Fibroblast of upper back skin (primary cell): ENCODE measurements around the gene LRP2BP.

Experiments used
- DNase-seq: peaks from one replicate; pipeline ENCODE4 v3.0.0-alpha.2; 2013

LRP2BP gene

DNA sequence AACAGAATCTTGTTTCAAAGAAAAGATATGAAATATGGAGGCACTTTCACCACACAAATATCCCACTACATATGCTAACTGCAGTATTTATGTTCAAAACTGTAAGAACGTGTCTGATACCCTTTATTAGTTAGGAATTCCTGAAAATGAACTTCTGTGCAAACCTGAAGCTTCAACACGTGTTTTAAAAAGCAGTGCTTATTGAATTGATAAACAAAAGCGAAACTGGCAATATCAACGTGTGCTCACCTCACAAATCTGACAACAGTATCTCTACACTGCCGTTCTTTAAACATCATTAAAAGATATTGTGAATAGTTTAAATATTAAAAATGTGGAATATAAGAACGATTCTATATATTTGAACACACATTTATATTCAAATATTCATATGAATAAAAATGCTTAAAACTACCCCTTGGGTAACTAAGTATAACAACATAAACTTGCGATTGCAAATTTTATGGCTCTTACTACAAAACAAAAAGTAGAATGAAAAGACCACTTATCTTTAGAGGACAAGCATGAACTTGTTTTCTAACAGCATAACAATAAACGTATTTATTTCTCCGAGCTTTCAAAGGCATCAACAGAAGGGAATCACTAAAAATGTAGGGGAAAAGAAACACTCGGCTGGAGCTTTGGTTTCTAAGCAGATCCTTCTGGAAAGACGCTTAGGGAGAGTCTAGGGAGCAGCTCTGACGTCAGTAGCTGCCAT is at the start of gene LRP2BP:
Gene LRP2BP (minus strand): TSS at position 687 of the 718 bp plus-strand sequence. CDS start 17,738 bp downstream, outside the sequence.
- DNase-seq = no peak

DNA sequence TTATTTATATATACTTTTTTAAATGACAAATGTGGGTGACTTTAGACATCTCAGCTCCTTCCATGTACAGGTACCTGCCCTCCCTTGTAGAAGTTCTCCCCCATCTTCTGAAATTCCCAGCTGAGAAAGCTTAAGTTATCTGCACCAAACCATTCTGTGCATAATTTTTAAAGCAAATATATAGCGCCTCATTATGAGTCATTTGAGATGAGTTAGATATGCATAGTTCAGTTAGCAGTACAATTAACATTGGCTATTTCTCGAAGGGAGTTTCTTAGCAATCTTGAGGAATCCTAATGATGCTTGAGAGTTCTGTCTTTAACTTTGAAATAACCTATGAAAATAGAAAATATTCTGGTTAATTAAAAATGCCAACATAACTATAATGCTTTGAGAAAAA is 49.5 kb upstream of the LRP2BP start:
- no peak for DNase-seq

GRCh38 chr4:185441479-185441878 is 45.8 kb upstream of the LRP2BP start:
- no peak for DNase-seq

DNA sequence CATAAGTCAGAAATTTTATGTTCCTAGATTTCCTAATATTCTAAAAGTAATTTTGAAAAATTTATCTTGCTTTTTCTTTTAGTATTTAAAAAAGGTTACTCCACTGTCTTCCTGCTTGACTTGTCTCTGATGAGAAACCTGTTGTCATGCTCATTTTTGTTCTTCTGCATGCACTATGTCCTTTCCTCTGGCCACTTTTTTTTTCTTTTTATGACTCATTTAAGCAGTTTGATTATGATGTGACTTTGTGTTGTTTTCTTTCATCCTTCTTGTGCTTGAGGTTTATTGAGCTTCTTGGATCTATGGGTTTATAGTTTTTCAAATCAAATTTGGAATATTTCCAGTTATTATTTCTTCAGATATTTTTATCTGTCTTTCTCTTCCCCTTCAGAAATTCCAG is 42.1 kb upstream of the LRP2BP start:
- no peak for DNase-seq

DNA sequence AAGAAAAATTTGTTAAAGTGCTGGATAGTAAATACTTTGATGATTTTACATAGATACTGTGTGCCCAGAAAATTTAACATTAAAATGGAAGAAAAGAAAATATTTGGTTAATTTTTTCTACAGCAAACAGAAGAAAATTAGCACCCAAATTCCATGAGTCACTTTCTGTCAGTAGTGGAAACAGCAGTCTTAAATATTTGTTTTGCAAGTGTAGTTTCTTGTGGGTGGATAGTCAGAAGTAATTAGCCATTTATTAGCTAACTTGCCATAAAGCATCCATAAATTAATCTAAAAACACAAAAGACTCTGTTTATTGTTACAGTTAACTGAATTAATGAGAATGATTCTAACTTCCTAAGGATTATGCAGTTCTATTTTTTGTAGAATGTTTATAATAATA is 39.7 kb upstream of the LRP2BP start:
- no peak for DNase-seq

DNA sequence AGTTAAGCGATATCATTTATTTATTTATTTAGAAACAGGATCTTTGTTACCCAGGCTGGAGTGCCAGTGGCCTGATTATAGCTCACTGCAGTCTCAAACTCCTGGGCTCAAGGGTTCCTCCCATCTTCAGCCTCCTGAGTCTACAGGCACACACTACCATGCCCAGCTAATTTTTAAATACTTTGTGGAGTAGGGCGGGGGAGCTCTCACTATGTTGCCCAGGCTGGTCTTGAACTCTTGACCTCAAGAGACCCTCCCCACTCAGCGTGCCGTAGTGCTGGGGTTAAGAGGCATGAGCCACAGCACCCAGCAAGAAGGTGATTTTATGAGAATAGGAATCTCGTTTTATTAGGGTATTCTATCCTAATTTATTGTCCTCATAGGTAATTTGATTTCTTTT is 33.9 kb upstream of the LRP2BP start:
- DNase-seq = no peak

- DNase-seq = no peak
Observed at GRCh38 chr4:185426960-185427688, 31.4 kb upstream of the LRP2BP start.

DNA sequence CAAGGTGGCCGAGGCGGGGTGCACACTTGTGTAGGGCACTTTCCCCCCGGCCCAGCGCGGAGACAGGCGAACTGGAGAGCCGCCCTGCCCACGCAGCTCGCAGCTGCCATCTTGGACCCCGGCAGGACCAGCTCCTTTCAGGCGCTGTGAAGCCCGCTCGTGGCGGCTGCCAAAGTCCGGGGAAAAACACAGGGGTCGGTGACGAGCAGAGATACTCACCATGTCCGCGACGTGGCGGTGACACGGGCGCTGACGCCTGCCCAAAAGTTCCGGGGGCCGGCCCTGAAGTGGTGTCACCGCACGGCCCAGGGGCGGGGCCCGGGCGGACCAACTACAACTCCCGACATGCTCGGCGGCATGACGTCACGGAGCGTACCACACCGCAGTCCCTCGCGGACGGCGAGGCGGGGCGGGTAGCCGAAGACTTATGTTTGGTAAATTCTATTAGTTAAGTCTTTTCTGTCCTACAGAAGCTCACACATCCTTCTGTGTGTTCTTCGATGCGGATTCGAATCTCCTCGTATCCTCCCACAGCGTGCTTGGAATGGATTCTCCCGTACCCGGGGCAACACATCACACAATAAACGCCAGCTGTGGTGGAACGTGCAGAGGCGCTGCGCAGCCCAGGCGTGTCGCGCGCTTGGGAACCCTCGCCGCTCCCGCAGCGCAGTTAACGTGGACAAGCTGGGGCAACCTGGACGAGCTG is 30.1 kb upstream of the LRP2BP start, which contains the start of gene UFSP2:
Gene UFSP2 (minus strand): TSS at position 318 of the 706 bp plus-strand sequence. CDS start 96 bp downstream, at position 222.
- peak; percentile 84 for DNase-seq

GRCh38 chr4:185424905-185425646 is 29.4 kb upstream of the LRP2BP start:
- DNase-seq = no peak

- peak; percentile 74 for DNase-seq
Observed at GRCh38 chr4:185421366-185422124, 25.8 kb upstream of the LRP2BP start.

DNA sequence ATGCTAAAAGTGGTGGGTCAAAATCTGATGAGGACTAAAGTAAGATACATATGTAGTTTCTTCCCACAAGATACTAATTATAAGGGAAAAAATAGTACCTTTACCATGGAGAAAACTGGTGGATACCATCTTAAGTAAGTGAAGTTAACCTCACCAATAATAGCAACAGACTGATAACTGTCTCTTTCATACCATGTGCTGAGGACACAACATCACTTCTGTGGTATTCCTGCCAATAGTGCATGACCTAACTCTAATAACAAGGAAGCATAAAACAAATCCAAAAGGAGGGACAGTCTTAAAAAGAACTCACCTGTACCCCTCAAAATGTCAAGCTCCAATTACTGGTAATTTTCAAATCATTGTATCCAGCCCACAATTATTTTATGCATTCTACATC is 21.2 kb upstream of the LRP2BP start:
- DNase-seq = no peak

- no peak for DNase-seq
Observed at GRCh38 chr4:185412412-185412811, 16.7 kb upstream of the LRP2BP start.

DNA sequence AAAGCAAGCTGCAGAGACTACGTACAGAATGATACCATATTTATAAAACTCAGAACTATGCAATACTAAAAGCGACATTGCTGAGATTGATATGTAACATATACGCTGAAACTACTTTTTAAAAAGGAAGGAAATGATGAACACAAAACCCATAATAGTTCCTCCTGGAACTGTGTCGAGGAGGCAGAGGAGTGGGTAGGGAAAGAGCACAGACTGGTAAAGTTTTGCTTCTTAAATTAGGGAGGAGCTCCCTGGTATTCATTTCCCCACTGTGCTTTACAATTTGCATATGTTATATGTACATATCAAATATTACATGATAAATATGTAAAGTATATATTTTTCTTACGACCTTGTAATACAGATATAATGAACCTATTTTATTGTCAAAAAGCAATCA is 16.1 kb upstream of the LRP2BP start:
- no peak for DNase-seq

- DNase-seq = no peak
Observed at GRCh38 chr4:185408432-185408831, 12.7 kb upstream of the LRP2BP start.

- no peak for DNase-seq
Observed at GRCh38 chr4:185405296-185405999, 9.7 kb upstream of the LRP2BP start.

DNA sequence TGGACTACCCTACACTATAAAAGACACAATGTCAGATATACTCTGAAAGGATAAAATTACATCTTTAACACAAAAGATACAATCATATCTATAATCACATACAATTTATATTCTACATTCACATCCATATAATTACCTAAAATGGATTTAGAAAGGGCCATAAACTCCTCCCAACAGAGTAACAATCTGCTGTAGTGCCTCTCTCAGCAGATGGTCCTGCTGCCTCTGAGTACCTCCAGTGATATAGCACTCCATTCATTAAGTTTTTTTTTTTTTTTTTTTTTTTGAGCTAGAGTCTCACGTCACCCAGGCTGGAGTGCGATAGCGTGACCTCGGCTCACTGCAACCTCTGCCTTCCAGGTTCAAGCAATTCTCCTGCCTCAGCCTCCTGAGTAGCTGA is 8.3 kb upstream of the LRP2BP start:
- no peak for DNase-seq

DNA sequence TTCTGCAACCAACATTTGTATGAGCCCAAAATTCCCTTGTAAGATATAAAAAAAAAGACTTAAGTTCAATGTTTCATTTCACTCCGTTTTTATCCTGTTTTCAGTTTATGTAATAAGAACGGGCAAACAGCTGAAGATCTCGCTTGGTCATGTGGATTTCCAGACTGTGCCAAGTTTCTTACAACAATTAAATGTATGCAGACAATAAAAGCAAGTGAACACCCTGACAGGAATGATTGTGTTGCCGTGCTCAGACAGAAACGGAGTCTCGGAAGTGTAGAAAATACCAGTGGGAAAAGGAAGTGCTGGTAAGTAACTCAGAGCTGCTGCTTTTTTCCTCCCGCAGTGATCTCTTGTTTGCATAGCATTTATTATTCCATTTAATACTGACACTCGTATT is 3.7 kb upstream of the LRP2BP start:
- no peak for DNase-seq

DNA sequence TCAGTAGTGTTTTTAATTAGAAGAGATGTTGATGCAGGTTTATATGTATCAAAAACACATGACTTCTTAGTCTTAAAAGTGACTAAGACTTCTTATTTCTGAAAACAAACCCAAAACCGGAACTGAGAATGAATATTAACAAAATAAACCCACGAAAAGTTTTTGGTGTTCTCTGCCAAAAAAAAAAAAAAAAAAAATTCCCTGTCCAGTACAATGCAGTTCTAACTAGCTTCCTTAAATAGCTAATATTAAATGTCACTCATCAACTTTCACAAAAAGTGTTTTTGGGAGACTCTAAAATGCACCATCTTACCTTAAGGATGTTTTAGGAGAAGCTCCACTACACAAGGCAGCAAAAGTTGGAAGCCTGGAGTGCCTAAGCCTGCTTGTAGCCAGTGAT is 2.9 kb upstream of the LRP2BP start:
- no peak for DNase-seq

GRCh38 chr4:185396724-185397385 is 1.1 kb upstream of the LRP2BP start, which contains the start of gene ANKRD37:
Gene ANKRD37, plus strand, starts transcription at chr4:185396841. Its CDS starts 83 bp downstream, at chr4:185396924.
- peak; percentile 12 for DNase-seq

DNA sequence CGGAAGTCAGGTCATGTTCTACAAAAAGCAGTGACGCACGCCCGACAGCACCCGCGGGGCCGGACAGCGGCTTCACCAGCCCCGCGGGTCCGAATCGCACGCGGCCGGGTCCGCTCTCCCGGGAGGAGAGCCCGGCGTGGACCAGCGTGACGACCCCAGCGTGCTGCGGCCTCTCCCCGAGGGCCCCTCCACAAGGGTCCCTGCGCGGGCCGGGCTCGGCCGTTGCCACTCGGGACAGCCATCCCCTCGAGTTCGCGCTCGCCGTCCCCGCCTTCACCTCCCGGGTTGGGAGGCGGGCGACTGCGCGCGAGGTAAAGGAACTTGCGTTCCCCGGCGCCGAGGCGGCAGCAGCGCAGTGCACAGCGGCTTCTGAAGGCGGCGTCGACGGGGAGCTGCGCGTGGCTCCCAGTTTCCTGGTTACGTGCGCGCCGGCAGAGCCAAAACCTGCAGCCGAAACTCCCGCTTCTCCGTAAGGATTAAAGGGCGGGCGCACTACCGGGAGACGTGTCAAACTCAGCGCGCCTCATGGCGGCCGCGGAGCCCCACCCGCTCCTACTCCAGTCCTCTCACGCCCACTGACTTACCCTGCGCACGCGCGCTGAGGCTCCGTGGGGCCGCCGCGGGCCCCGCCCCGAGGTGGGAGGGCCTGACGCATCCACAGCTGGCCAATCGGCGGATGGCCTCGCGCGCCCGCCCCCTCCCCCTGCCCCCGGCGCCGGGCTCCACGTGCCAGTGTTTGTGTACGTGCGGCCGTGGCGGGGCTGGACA is 416 bp upstream of the LRP2BP start:
- peak; percentile 98 for DNase-seq
